ENCODE measurements around the gene SLC24A3.

SLC24A3 gene

GRCh38 chr20:19397226-19397625 is 184.8 kb downstream of the SLC24A3 start:
- no peak overlapping the region for H3K4me3 ChIP-seq (ENCODE audit: low read length)
- H3K4me1 ChIP-seq (ENCODE audit: insufficient read depth, low read length): no peaks in the 10 kb centered on the region
- H3K9ac ChIP-seq (ENCODE audit: low read depth, low read length): no peak overlapping the region
- H3K27me3 ChIP-seq (ENCODE audit: insufficient read depth, low read length): no peaks in the 10 kb centered on the region
- 100% methylated on average over 3 of the region's 3 CpGs for WGBS
- H3K27ac ChIP-seq (ENCODE audit: low read depth, low read length): no peak overlapping the region
- no peaks in the 10 kb centered on the region for H3K36me3 ChIP-seq (ENCODE audit: insufficient read depth, low read length)
- H3K9me3 ChIP-seq (ENCODE audit: insufficient read depth, low read depth, low read length): peaks cover 17% of the 10 kb centered on the region; the same call in 1 of the 2 replicates

GRCh38 chr20:19397666-19398065 is 185.2 kb downstream of the SLC24A3 start:
- H3K4me1 ChIP-seq (ENCODE audit: insufficient read depth, low read length): no peaks in the 10 kb centered on the region
- no peak overlapping the region for H3K27ac ChIP-seq (ENCODE audit: low read depth, low read length)
- WGBS: 80% methylated on average over 1 of the region's 1 CpG

GRCh38 chr20:19401096-19401495 is 188.7 kb downstream of the SLC24A3 start:
- H3K9ac ChIP-seq (ENCODE audit: low read depth, low read length): no peak overlapping the region
- peaks cover 17% of the 10 kb centered on the region; the same call in 1 of the 2 replicates for H3K9me3 ChIP-seq (ENCODE audit: insufficient read depth, low read depth, low read length)
- H3K4me3 ChIP-seq (ENCODE audit: low read length): no peak overlapping the region
- no peaks in the 10 kb centered on the region for H3K27me3 ChIP-seq (ENCODE audit: insufficient read depth, low read length)
- peaks cover 3% of the 10 kb centered on the region; the same call in 1 of the 2 replicates for H3K4me1 ChIP-seq (ENCODE audit: insufficient read depth, low read length)
- WGBS: 74% methylated on average over 4 of the region's 4 CpGs
- no peaks in the 10 kb centered on the region for H3K36me3 ChIP-seq (ENCODE audit: insufficient read depth, low read length)
- H3K27ac ChIP-seq (ENCODE audit: low read depth, low read length): no peak overlapping the region

More at GRCh38 chr20:19397666-19398065, 185.2 kb downstream of the SLC24A3 start:
- Histone ChIP-seq H3K4me3 (ENCODE audit: low read length) (no peak overlapping the region), H3K9ac (ENCODE audit: low read depth, low read length) (no peak overlapping the region), H3K27me3 (ENCODE audit: insufficient read depth, low read length) (no peaks in the 10 kb centered on the region), H3K9me3 (ENCODE audit: insufficient read depth, low read depth, low read length) (peaks cover 17% of the 10 kb centered on the region; the same call in 1 of the 2 replicates), H3K36me3 (ENCODE audit: insufficient read depth, low read length) (no peaks in the 10 kb centered on the region)

GRCh38 chr20:19403549-19403948 is 191.1 kb downstream of the SLC24A3 start:
- WGBS: 94% methylated on average over 4 of the region's 4 CpGs
- Histone ChIP-seq H3K9me3 (ENCODE audit: insufficient read depth, low read depth, low read length) (peaks cover 7% of the 10 kb centered on the region; the same call in 1 of the 2 replicates), H3K4me1 (ENCODE audit: insufficient read depth, low read length) (peaks cover 3% of the 10 kb centered on the region; the same call in 1 of the 2 replicates), H3K4me3 (ENCODE audit: low read length) (no peak overlapping the region), H3K9ac (ENCODE audit: low read depth, low read length) (no peak overlapping the region), H3K36me3 (ENCODE audit: insufficient read depth, low read length) (no peaks in the 10 kb centered on the region), H3K27me3 (ENCODE audit: insufficient read depth, low read length) (no peaks in the 10 kb centered on the region), H3K27ac (ENCODE audit: low read depth, low read length) (no peak overlapping the region)

GRCh38 chr20:19404826-19405225 is 192.4 kb downstream of the SLC24A3 start:
- no peaks in the 10 kb centered on the region for H3K27me3 ChIP-seq (ENCODE audit: insufficient read depth, low read length)
- H3K9me3 ChIP-seq (ENCODE audit: insufficient read depth, low read depth, low read length): no peaks in the 10 kb centered on the region
- no peak overlapping the region for H3K4me3 ChIP-seq (ENCODE audit: low read length)
- peaks cover 3% of the 10 kb centered on the region; the same call in 1 of the 2 replicates for H3K4me1 ChIP-seq (ENCODE audit: insufficient read depth, low read length)
- no peak overlapping the region for H3K27ac ChIP-seq (ENCODE audit: low read depth, low read length)
- no peak overlapping the region for H3K9ac ChIP-seq (ENCODE audit: low read depth, low read length)
- no peaks in the 10 kb centered on the region for H3K36me3 ChIP-seq (ENCODE audit: insufficient read depth, low read length)
- 90% methylated on average over 3 of the region's 3 CpGs for WGBS

- 87% methylated on average over 3 of the region's 3 CpGs for WGBS
- Histone ChIP-seq H3K36me3 (ENCODE audit: insufficient read depth, low read length) (no peaks in the 10 kb centered on the region), H3K27me3 (ENCODE audit: insufficient read depth, low read length) (no peaks in the 10 kb centered on the region), H3K9ac (ENCODE audit: low read depth, low read length) (no peak overlapping the region), H3K4me1 (ENCODE audit: insufficient read depth, low read length) (peaks cover 3% of the 10 kb centered on the region; the same call in 1 of the 2 replicates), H3K9me3 (ENCODE audit: insufficient read depth, low read depth, low read length) (no peaks in the 10 kb centered on the region), H3K27ac (ENCODE audit: low read depth, low read length) (no peak overlapping the region), H3K4me3 (ENCODE audit: low read length) (no peak overlapping the region)
Observed at GRCh38 chr20:19405958-19406357, 193.5 kb downstream of the SLC24A3 start.

GRCh38 chr20:19406381-19406780 is 193.9 kb downstream of the SLC24A3 start:
- Histone ChIP-seq H3K27me3 (ENCODE audit: insufficient read depth, low read length) (no peaks in the 10 kb centered on the region), H3K36me3 (ENCODE audit: insufficient read depth, low read length) (no peaks in the 10 kb centered on the region), H3K9me3 (ENCODE audit: insufficient read depth, low read depth, low read length) (no peaks in the 10 kb centered on the region), H3K27ac (ENCODE audit: low read depth, low read length) (no peak overlapping the region), H3K4me3 (ENCODE audit: low read length) (no peak overlapping the region), H3K4me1 (ENCODE audit: insufficient read depth, low read length) (peaks cover 3% of the 10 kb centered on the region; the same call in 1 of the 2 replicates), H3K9ac (ENCODE audit: low read depth, low read length) (no peak overlapping the region)
- 93% methylated on average over 2 of the region's 2 CpGs for WGBS

- Histone ChIP-seq H3K27me3 (ENCODE audit: insufficient read depth, low read length) (no peaks in the 10 kb centered on the region), H3K9ac (ENCODE audit: low read depth, low read length) (no peak overlapping the region), H3K9me3 (ENCODE audit: insufficient read depth, low read depth, low read length) (no peaks in the 10 kb centered on the region), H3K27ac (ENCODE audit: low read depth, low read length) (no peak overlapping the region), H3K4me1 (ENCODE audit: insufficient read depth, low read length) (peaks cover 3% of the 10 kb centered on the region; the same call in 1 of the 2 replicates), H3K36me3 (ENCODE audit: insufficient read depth, low read length) (no peaks in the 10 kb centered on the region), H3K4me3 (ENCODE audit: low read length) (no peak overlapping the region)
- WGBS: 92% methylated on average over 8 of the region's 8 CpGs
Observed at GRCh38 chr20:19407196-19407595, 194.8 kb downstream of the SLC24A3 start.

GRCh38 chr20:19407736-19408135 is 195.3 kb downstream of the SLC24A3 start:
- Histone ChIP-seq H3K9ac (ENCODE audit: low read depth, low read length) (no peak overlapping the region), H3K4me3 (ENCODE audit: low read length) (no peak overlapping the region), H3K9me3 (ENCODE audit: insufficient read depth, low read depth, low read length) (no peaks in the 10 kb centered on the region), H3K36me3 (ENCODE audit: insufficient read depth, low read length) (no peaks in the 10 kb centered on the region), H3K27me3 (ENCODE audit: insufficient read depth, low read length) (no peaks in the 10 kb centered on the region), H3K27ac (ENCODE audit: low read depth, low read length) (no peak overlapping the region), H3K4me1 (ENCODE audit: insufficient read depth, low read length) (peaks cover 3% of the 10 kb centered on the region; the same call in 1 of the 2 replicates)
- WGBS: 96% methylated on average over 3 of the region's 4 CpGs

- H3K4me1 ChIP-seq (ENCODE audit: insufficient read depth, low read length): peaks cover 3% of the 10 kb centered on the region; the same call in 1 of the 2 replicates
- no peak overlapping the region for H3K9ac ChIP-seq (ENCODE audit: low read depth, low read length)
- 85% methylated on average over 4 of the region's 4 CpGs for WGBS
- H3K9me3 ChIP-seq (ENCODE audit: insufficient read depth, low read depth, low read length): no peaks in the 10 kb centered on the region
- no peak overlapping the region for H3K4me3 ChIP-seq (ENCODE audit: low read length)
- H3K27ac ChIP-seq (ENCODE audit: low read depth, low read length): no peak overlapping the region
- no peaks in the 10 kb centered on the region for H3K27me3 ChIP-seq (ENCODE audit: insufficient read depth, low read length)
- no peaks in the 10 kb centered on the region for H3K36me3 ChIP-seq (ENCODE audit: insufficient read depth, low read length)
Observed at GRCh38 chr20:19408971-19409370, 196.5 kb downstream of the SLC24A3 start.

GRCh38 chr20:19411811-19412210 is 199.4 kb downstream of the SLC24A3 start:
- no peaks in the 10 kb centered on the region for H3K4me1 ChIP-seq (ENCODE audit: insufficient read depth, low read length)
- no peaks in the 10 kb centered on the region for H3K36me3 ChIP-seq (ENCODE audit: insufficient read depth, low read length)
- no peak overlapping the region for H3K9ac ChIP-seq (ENCODE audit: low read depth, low read length)
- H3K4me3 ChIP-seq (ENCODE audit: low read length): no peak overlapping the region
- H3K9me3 ChIP-seq (ENCODE audit: insufficient read depth, low read depth, low read length): no peaks in the 10 kb centered on the region
- H3K27ac ChIP-seq (ENCODE audit: low read depth, low read length): no peak overlapping the region
- H3K27me3 ChIP-seq (ENCODE audit: insufficient read depth, low read length): no peaks in the 10 kb centered on the region
- WGBS: 92% methylated on average over 3 of the region's 3 CpGs

GRCh38 chr20:19412254-19412653 is 199.8 kb downstream of the SLC24A3 start:
- H3K27me3 ChIP-seq (ENCODE audit: insufficient read depth, low read length): no peaks in the 10 kb centered on the region
- WGBS: 81% methylated on average over 3 of the region's 3 CpGs
- H3K27ac ChIP-seq (ENCODE audit: low read depth, low read length): no peak overlapping the region
- H3K4me3 ChIP-seq (ENCODE audit: low read length): no peak overlapping the region
- no peaks in the 10 kb centered on the region for H3K4me1 ChIP-seq (ENCODE audit: insufficient read depth, low read length)
- H3K36me3 ChIP-seq (ENCODE audit: insufficient read depth, low read length): no peaks in the 10 kb centered on the region
- H3K9me3 ChIP-seq (ENCODE audit: insufficient read depth, low read depth, low read length): no peaks in the 10 kb centered on the region
- H3K9ac ChIP-seq (ENCODE audit: low read depth, low read length): no peak overlapping the region
